Activated naive CD4-positive, alpha-beta T cell treated with anti-CD3 and anti-CD28 coated beads, Interleukin-2, amount 50 U/mL, for 72 hours (primary cell): ENCODE measurements around the gene SLC25A22. TPM values are rescaled to one million over a fixed set of nuclear protein-coding genes. Genes with fewer than 3 reads are reported as not detected.

ENCODE experiments used
- ATAC-seq, 2 donors: fragments of 150-1000 bp; cut with Tn5 transposase; 2 replicates each; pipeline ENCODE4 v1.10.0; 2021; ENCODE audit warnings: mild to moderate bottlenecking in 2 of 2, moderate library complexity in 2 of 2
- DNase-seq, 2 donors: peaks; one replicate each; pipeline ENCODE4 v3.0.0; 2021 to 2022; ENCODE audit warnings: low spot score in 2 of 2
- H3K27ac Mint-ChIP-seq, 2 donors: one replicate each; pipeline ENCODE4 v1.8.0; 2022; ENCODE audit warnings: mild to moderate bottlenecking in 2 of 2, mixed read lengths in 2 of 2
- H3K36me3 Mint-ChIP-seq, 2 donors: one replicate each; pipeline ENCODE4 v1.8.0; 2022; ENCODE audit warnings: mixed read lengths in 2 of 2
- H3K9me3 Mint-ChIP-seq, 2 donors: one replicate each; pipeline ENCODE4 v1.8.0; 2022; ENCODE audit warnings: mixed read lengths in 2 of 2
- total RNA-seq, 2 donors: library from RNA; stranded (reverse); gene quantifications; one replicate each; pipeline ENCODE4 v1.2.3, GENCODE V29; 2022

The SLC25A22 gene
- total RNA-seq, 2 donors from 2014 or later = 22.6 to 34.6 TPM

DNA sequence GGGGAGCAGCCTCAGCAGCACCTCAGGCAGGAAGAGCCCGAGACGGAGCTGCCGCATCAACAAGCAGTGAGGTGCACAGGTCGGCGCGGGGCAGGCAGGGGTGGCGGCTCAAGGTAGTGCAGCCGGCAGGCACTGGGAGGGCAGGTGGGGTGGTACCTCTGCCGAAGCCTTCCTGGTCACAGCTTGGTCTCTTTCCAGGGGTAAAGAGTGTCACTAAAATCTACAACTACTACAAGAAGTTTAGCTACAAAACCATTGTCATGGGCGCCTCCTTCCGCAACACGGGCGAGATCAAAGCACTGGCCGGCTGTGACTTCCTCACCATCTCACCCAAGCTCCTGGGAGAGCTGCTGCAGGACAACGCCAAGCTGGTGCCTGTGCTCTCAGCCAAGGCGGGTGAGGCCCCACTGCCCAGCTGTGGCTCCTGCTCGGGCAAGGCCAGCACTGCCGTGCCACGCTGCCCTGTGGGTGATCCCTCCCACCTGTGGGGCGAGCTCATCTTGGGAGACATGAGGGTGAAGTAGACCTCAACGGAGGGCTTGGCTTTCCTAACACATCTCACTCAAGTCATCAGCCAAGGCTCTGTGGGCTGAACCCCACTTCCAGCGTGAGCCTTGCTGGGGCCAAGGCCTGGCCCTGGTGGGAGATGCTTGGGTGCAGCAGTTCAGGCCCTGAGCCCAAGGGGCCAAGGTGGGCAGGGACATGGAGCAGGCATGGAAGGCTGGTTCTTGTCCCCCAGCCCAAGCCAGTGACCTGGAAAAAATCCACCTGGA, 34.3 kb downstream of the SLC25A22 start:
- DNase-seq (no peak), ATAC-seq (no peak)
- Mint-ChIP-seq H3K9me3 (no peaks in the 10 kb centered on the region), H3K36me3 (no peaks in the 10 kb centered on the region), H3K27ac (no peak overlapping the region)

DNA sequence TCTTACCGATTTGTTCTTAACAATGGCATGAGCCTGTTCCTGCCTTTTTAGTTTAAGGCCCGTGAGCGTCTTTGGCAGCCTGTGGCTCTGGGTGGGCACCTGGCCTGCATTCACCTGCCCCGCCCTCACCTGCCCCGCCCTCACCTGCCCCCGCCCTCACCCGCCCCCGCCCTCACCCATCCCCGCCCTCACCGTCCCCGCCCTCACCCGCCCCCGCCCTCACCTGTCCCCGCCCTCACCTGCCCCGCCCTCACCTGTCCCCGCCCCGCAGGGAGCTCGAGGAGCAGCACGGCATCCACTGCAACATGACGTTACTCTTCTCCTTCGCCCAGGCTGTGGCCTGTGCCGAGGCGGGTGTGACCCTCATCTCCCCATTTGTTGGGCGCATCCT, 35.0 kb downstream of the SLC25A22 start:
- H3K36me3 Mint-ChIP-seq = no peaks in the 10 kb centered on the region
- no peak for DNase-seq
- peak overlapping the region in 1 of 2 donors; percentile 60 for H3K27ac Mint-ChIP-seq
- ATAC-seq = no peak
- H3K9me3 Mint-ChIP-seq = no peaks in the 10 kb centered on the region

DNA sequence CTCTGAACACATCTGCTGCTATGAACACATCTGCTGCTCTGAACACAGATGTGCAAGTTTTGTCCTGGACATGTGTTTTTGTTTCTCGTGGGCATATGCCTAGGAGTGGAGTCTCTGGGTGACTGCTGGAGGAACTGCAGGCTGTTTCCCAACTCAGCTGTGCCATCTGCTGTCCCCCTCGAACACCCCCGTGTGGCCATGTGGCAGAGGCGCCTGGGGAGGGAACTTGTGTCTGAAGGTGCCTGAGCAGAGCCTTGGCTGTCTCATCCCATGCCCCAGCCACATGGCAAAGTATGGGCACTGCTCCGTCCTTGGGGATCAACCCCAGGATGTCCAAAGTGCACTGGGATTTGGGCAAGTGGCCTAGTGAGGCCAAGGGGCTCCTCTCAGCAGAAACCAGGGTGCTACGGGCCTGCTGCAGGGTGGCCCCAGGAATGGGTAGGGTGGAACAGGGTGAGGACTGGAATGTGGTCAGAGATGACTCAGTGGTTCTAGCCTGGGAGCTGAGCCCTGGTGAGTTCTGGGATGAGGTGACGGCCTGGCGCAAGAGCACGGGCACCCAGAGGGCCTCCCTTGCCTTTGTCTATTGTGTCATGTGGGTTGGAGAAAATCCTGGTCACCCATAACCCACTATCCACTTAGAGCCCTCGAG, 35.5 kb downstream of the SLC25A22 start:
- DNase-seq (no peak), ATAC-seq (peak in 1 of 2 donors; percentile 25)
- peaks cover 0 to 2% of the 10 kb centered on the region in 2 donors for H3K36me3 Mint-ChIP-seq
- H3K27ac Mint-ChIP-seq = peak overlapping the region; percentile 60 to 72
- H3K9me3 Mint-ChIP-seq = no peaks in the 10 kb centered on the region

DNA sequence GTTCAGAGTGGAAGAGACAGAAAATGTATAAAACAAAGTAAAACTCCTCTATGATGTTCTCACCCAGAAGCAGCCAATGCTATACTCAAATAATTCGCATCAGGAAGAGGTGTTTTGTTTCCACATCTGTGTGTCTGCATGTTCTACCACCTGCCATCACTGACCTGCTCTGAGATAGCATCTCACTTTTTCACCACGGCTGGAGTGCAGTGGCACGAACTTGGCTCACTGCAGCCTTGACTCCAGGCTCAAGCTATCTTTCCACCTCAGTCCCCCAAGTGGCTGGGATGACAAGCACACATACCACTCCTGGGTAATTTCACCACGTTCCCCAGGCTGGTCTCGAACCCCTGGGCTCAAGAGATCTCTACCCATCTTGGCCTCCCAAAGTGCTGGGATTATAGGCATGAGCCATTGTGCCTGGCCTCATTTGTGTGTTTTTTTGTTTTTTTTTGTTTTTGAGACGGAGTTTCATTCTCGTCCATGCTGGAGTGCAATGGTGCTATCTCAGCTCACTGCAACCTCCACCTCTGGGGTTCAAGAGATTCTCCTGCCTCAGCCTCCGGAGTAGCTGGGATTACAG, 36.5 kb downstream of the SLC25A22 start:
- Mint-ChIP-seq H3K27ac (peak overlapping the region; percentile 72 to 84), H3K9me3 (no peaks in the 10 kb centered on the region), H3K36me3 (peaks cover 0 to 5% of the 10 kb centered on the region in 2 donors)
- no peak for DNase-seq
- no peak for ATAC-seq

GRCh38 chr11:760236-760635, 37.8 kb downstream of the SLC25A22 start:
- ATAC-seq (no peak), DNase-seq (no peak)
- H3K36me3 Mint-ChIP-seq = peaks cover 0 to 5% of the 10 kb centered on the region in 2 donors
- peak overlapping the region in 1 of 2 donors; percentile 81 for H3K27ac Mint-ChIP-seq
- no peaks in the 10 kb centered on the region for H3K9me3 Mint-ChIP-seq

- no peak for ATAC-seq
- peak overlapping the region; percentile 36 to 92 for H3K27ac Mint-ChIP-seq
These were observed 48.4 kb downstream of the SLC25A22 start for GRCh38 chr11:749731-750130.

DNA sequence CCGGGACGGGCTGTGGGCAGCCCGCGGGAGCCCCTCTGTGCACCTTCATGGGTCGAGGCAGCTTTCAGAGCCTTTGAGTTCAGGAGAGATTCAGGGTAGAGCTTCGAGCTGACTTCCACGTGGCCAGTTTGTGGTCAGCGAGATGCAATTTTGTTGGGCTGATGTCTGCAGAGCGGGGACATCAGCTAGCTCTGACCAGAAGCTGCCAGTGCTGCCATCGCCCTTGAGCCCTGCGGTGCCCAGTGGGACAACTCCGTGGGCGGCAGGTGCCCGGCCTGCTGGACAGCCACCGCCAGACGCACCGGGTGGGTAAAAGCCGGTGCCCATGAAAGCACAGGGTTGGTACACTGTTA, 50.1 kb downstream of the SLC25A22 start:
- DNase-seq (no peak), ATAC-seq (peak in 1 of 2 donors; percentile 17)
- peaks cover 0 to 19% of the 10 kb centered on the region in 2 donors for H3K36me3 Mint-ChIP-seq
- H3K9me3 Mint-ChIP-seq = no peaks in the 10 kb centered on the region
- peak overlapping the region; percentile 89 to 92 for H3K27ac Mint-ChIP-seq

More at GRCh38 chr11:749731-750130, 48.4 kb downstream of the SLC25A22 start:
- no peaks in the 10 kb centered on the region for H3K9me3 Mint-ChIP-seq
- peaks cover 0 to 19% of the 10 kb centered on the region in 2 donors for H3K36me3 Mint-ChIP-seq
- no peak for DNase-seq

GRCh38 chr11:747158-748006, 50.7 kb downstream of the SLC25A22 start, which contains the start of gene TALDO1:
TSS of gene TALDO1 (plus strand) at chr11:747464. CDS start at chr11:747482, 18 bp downstream.
- Mint-ChIP-seq H3K27ac (peak within 1 kb of the TSS; percentile 89 to 92), H3K36me3 (peaks cover 0 to 19% of the 10 kb centered on the region in 2 donors), H3K9me3 (no peaks in the 10 kb centered on the region)
- DNase-seq (peak; percentile 92 to 93), ATAC-seq (peak; percentile 95 to 96)

GRCh38 chr11:746289-747157, 51.6 kb downstream of the SLC25A22 start:
- ATAC-seq (peak; percentile 26 to 33), DNase-seq (no peak)
- Mint-ChIP-seq H3K9me3 (no peaks in the 10 kb centered on the region), H3K36me3 (peaks cover 0 to 19% of the 10 kb centered on the region in 2 donors), H3K27ac (peak overlapping the region; percentile 81 to 92)

DNA sequence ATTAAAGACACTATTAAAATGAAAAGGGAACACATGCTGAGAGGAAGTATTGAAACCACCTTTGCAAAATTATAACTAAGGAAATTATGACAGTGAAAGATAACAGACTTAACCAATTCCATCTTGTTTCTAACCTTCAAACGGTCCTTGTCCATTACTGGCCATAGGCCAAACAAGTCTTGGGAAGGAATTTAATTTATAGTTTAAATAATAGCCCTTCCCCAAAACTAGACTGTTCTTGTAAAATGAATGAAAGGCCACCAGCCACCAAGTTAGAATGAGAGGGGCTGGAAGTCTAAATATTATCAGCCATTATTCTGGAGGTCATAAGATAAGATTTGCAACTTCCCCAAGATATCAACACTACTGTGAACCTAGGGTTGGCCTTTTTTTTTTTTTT, 52.7 kb downstream of the SLC25A22 start:
- no peak for DNase-seq
- H3K36me3 Mint-ChIP-seq = peaks cover 0 to 19% of the 10 kb centered on the region in 2 donors
- ATAC-seq = no peak
- no peak overlapping the region for H3K27ac Mint-ChIP-seq
- H3K9me3 Mint-ChIP-seq = no peaks in the 10 kb centered on the region

- DNase-seq (no peak), ATAC-seq (no peak)
- Mint-ChIP-seq H3K9me3 (no peaks in the 10 kb centered on the region), H3K36me3 (no peaks in the 10 kb centered on the region), H3K27ac (no peak overlapping the region)
These were observed 55.4 kb downstream of the SLC25A22 start for GRCh38 chr11:742571-743201.

DNA sequence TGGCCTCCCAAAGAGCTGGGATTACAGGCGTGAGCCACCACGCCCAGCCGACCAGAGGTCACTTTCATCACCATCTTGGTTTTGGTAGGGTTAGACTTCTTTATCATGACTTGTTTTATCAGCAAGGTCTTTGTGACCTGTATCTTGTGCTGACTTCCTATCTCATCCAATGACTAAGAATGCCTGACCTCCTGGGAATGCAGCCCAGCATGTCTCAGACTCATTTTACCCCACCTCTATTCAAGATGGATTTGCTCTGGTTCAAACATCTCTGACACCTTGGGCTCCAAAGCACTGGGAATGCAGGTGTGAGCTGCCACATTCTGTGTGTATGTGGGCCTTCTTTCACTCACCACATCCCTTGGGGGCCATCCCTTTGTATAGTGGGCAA, 55.9 kb downstream of the SLC25A22 start:
- H3K36me3 Mint-ChIP-seq = no peaks in the 10 kb centered on the region
- H3K27ac Mint-ChIP-seq = no peak overlapping the region
- no peaks in the 10 kb centered on the region for H3K9me3 Mint-ChIP-seq
- DNase-seq = no peak
- ATAC-seq = no peak
